Ovary (tissue), 9 donors: ENCODE data around the gene KMT2D. TPM values are rescaled to one million over a fixed set of nuclear protein-coding genes. Genes with fewer than 3 reads are reported as not detected.
A peak's percentile ranks its signal among the peaks of the same experiment; 100 is the strongest.
"Not testable (repeated sequence)": the region's sequence is repeated elsewhere in the genome, so short reads cannot be mapped to it uniquely, and the experiment has no call there.

Experiments used
- DNase-seq, 5 donors: peaks; one replicate each; pipeline ENCODE4 v3.0.0-alpha.2; 2019 to 2020
- H3K27ac ChIP-seq, 2 donors: fragments of 200-600 bp; one replicate each; pipeline versions ENCODE4 v1.5.1 to v1.8.0; 2019 to 2022
- H3K27me3 ChIP-seq: fragments of 200-600 bp; one replicate; pipeline ENCODE4 v1.8.0; 2022
- H3K36me3 ChIP-seq: fragments of 200-600 bp; sonication (generic); one replicate; pipeline ENCODE4 v1.5.1; 2019
- H3K4me1 ChIP-seq: one replicate; pipeline ENCODE4 v1.8.1; 2013; ENCODE audit warnings: mild to moderate bottlenecking, moderate library complexity; ENCODE audit not compliant: insufficient read depth
- H3K4me3 ChIP-seq: fragments of 200-600 bp; sonication (generic); one replicate; pipeline ENCODE4 v1.5.1; 2017
- H3K9me3 ChIP-seq, 2 donors: fragments of 200-600 bp in 1 of 2; sonication (generic) in 1 of 2; one replicate each; pipeline versions ENCODE4 v1.5.1 to v1.8.1; 2013 to 2019; ENCODE audit warnings: mild to moderate bottlenecking in 1 of 2, moderate library complexity in 1 of 2
- EP300 ChIP-seq: sonication (generic); formaldehyde crosslinking; IDR thresholded peaks from one replicate; pipeline ENCODE4 v1.6.1; 2017; ENCODE audit warnings: antibody characterized with exemption
- POLR2A ChIP-seq: fragments of 450-650 bp; IDR thresholded peaks from one replicate; pipeline ENCODE4 v1.6.1; 2017; ENCODE audit warnings: antibody characterized with exemption, mild to moderate bottlenecking, moderate library complexity
- WGBS, 3 donors: extraction: QIAGEN DNeasy Blood & Tissue Kit in 1 of 3; methylation state at CpG; one replicate each; pipeline versions ENCODE4 v1.1.5 to v1.1.7; 2013 to 2017; 5-methylcytosine and 5-hydroxymethylcytosine counted together
- intact Hi-C, 4 donors: fragments of 100-400 bp; cut with DNase I; formaldehyde crosslinking; loops; one replicate each; pipeline versions ENCODE4 v1.11.0 to v1.15.1; 2022 to 2023
- polyA plus RNA-seq, 2 donors: library from polyadenylated mRNA; stranded (reverse); fragments of 200-250 nt in 1 of 2; fragments of 350-450 nt in 1 of 2; fragmentation: Illumina TruSeq in 1 of 2; extraction: RNeasy Lipid Tissue Mini Kit (QIAGEN cat#74804) in 1 of 2; gene quantifications; one replicate each; pipeline ENCODE4 v1.2.3, GENCODE V29; 2013 to 2014
- total RNA-seq, 7 donors: library from RNA; depleted of rRNA in 2 of 7; stranded (reverse); fragments of >200 nt in 2 of 7; fragmentation: NEBNext Ultra II Directional in 3 of 7; extraction: Animal tissue kit (Norgen Biotek cat#: 25700) in 3 of 7; gene quantifications; one replicate each; pipeline versions ENCODE4 v1.1.0 to v1.2.4, GENCODE V29; 2016 to 2023
- TF ChIP-seq, protein P1 (sequence below), 3 donors: fragments of 450-650 bp in 2 of 3; fragments of 200-600 bp in 1 of 3; IDR thresholded peaks; one replicate each; pipeline versions ENCODE4 v1.5.1 to v1.8.0; 2016 to 2022; ENCODE audit warnings: antibody characterized with exemption in 3 of 3, mild to moderate bottlenecking in 1 of 3
- donor health status: DM: no; HTN: no; CAD: no; lungs with moderate emphysema.
- donor health status: DM: no; HTN: no; CAD: no.
- donor health status: Bipolar disorder and iron deficiency.
- donor health status: DM: yes; HTN: yes; CAD: no.
- donor health status: DM: no; HTN: no; CAD: no.
- donor health status: DM: yes; HTN: yes; CAD: no.

KMT2D gene
- total and polyA plus RNA-seq, 9 donors, result 28.3 to 97.0 (median 77.8) TPM

DNA sequence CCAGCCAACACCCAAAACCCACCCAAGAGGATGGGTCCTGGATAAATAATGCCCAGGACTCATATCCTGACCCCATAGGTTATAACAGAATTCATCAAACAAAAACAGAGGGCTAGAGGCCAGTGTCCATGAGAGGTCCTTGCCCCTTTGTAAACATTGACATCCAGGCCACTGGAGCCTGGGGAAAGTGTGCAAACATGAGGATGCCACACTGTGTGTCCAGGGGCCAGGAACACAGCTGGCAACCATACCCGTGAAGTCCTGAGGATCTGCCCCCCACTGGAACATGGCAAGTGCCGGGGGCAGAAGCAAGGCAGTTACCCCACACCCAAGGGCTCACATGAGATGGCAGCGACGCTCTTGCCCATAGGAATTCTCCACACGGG is 4.2 kb upstream of the KMT2D start:
- DNase-seq, result no peak

DNA sequence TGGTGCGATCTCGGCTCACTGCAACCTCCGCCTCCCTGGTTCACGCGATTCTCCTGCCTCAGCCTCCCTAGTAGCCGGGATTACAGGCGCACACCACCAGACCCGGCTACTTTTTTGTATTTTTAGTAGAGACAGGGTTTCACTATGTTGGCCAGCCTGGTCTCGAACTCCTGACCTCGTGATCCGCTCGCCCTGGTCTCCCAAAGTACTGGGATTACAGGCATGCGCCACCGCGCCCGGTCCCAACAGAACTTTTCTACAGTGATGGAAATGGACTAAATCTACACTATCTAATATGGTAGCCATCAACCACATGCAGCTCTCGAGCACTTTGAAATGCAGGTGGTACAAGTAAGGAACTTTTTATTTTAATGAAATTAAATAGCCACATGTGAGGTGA is 1.3 kb upstream of the KMT2D start:
- H3K9me3 ChIP-seq, H3K4me3 ChIP-seq, H3K36me3 ChIP-seq, DNase-seq, H3K27ac ChIP-seq, H3K27me3 ChIP-seq: not testable (repeated sequence)
- H3K4me1 ChIP-seq, result peaks cover 12% of the 10 kb centered on the region
- intact Hi-C loops, result loop anchor here in 1 of 4 donors (10.0 kb wide), 1 partner anchor 173 kb away; no protein-coding TSS in a partner anchor
- WGBS, 3 donors, result 85 to 88% (median 86%) methylated on average over 17 of the region's 17 CpGs

More for the DNA sequence above, 4.2 kb upstream of the KMT2D start:
- Histone ChIP-seq H3K36me3 (no peaks in the 10 kb centered on the region), H3K4me1 (peaks cover 2% of the 10 kb centered on the region), H3K27ac (no peak overlapping the region), H3K9me3 (no peaks in the 10 kb centered on the region), H3K27me3 (no peaks in the 10 kb centered on the region), H3K4me3 (no peak overlapping the region)
- intact Hi-C loops, result loop anchor here in 1 of 4 donors (10.0 kb wide), 1 partner anchor 170 kb away; no protein-coding TSS in a partner anchor
- TF ChIP-seq, protein P1, sequence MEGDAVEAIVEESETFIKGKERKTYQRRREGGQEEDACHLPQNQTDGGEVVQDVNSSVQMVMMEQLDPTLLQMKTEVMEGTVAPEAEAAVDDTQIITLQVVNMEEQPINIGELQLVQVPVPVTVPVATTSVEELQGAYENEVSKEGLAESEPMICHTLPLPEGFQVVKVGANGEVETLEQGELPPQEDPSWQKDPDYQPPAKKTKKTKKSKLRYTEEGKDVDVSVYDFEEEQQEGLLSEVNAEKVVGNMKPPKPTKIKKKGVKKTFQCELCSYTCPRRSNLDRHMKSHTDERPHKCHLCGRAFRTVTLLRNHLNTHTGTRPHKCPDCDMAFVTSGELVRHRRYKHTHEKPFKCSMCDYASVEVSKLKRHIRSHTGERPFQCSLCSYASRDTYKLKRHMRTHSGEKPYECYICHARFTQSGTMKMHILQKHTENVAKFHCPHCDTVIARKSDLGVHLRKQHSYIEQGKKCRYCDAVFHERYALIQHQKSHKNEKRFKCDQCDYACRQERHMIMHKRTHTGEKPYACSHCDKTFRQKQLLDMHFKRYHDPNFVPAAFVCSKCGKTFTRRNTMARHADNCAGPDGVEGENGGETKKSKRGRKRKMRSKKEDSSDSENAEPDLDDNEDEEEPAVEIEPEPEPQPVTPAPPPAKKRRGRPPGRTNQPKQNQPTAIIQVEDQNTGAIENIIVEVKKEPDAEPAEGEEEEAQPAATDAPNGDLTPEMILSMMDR (IDR thresholded peaks at IDR 0.05), result no peak
- TF ChIP-seq POLR2A, result no peak
- TF ChIP-seq EP300, result no peak
- 86 to 92% (median 92%) methylated on average over 5 of the region's 5 CpGs for WGBS, 3 donors

DNA sequence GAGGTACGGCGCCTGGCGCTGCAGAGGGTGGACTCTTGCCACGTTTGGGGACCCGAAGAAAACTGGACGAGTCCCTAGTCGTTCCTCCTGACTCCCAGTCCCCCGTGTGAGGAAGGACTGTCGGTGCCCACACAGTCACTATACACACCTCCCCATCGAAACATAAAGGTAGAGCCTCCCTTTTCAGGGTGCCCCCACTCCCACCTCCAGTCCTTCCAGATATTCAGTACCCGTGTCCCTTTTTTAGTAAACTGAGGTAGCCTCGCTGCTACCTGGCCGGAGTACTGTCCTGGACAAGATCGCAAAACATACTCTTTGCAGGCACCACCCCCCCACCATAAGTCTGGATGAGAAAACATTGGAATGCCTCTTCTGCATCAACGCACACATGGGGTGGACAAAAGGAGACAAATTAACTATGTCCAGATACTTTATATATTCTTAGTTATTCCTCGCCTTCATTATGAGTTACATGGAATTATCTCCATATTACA is 610 bp upstream of the KMT2D start:
- TF ChIP-seq EP300, result no peak
- TF ChIP-seq, protein P1 (IDR thresholded peaks at IDR 0.05), result no peak
- TF ChIP-seq POLR2A, result no peak
- intact Hi-C loops, result loop anchor here in 1 of 4 donors (10.0 kb wide), 1 partner anchor 174 kb away; no protein-coding TSS in a partner anchor
- DNase-seq, result no peak
- peak overlapping the region in 1 of 2 donors; percentile 90 for H3K27ac ChIP-seq
- peaks cover 14% of the 10 kb centered on the region for H3K4me1 ChIP-seq
- H3K9me3 ChIP-seq, result no peaks in the 10 kb centered on the region
- H3K4me3 ChIP-seq, result peak overlapping the region; percentile 91
- no peaks in the 10 kb centered on the region for H3K27me3 ChIP-seq
- no peaks in the 10 kb centered on the region for H3K36me3 ChIP-seq
- 4 to 5% (median 4%) methylated on average over 16 of the region's 16 CpGs for WGBS, 3 donors

DNA sequence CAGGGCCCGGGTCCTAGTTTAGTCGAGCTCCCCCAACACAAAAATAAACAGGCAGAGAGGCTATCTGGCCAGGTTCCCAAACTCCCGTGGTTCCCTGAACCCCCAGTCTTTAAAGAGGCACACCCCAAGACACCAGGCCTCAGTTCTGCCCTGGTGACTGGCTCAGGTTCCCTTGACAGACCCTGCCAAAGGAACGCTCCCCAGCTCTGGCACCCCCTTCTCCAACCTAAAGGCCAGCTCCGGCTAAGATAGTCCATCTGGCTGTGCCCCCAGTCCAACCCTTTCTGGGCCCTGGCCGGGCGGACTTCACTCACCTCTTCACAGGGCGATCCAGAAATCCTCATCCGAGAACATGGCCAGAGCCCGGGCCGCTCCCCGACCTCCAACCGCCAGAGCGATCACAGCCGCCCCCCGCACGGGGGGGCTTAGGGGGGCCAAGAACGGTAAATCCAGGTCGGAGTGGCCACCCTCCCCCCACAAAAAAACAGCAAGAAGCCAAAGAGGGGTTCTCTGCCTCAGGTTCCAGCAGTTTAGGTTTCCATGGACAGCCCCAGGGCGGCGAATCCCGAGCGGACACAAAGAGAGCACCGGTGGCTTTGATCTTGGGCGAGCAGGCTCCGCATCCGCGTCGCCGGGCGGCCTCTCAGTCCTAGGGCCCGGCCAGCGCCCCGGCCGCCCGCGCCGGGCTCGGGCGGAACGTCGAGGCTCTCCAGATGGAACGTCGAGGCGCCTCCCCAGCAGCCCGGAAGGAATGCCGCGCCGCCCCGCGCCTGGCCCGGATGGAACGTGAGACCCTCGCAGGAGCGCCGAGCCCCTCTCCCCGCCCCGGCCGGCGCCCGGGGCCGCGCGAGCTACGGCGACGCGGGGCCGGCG is 1.1 kb downstream of the KMT2D start:
- peak in 2 of 5 donors; percentile 37 to 60 for DNase-seq
- intact Hi-C loops, result loop anchor here in 1 of 4 donors (10.0 kb wide), 1 partner anchor 175 kb away; no protein-coding TSS in a partner anchor

More for the DNA sequence above, 1.1 kb downstream of the KMT2D start:
- peak overlapping the region; percentile 61 to 90 for H3K27ac ChIP-seq
- peak overlapping the region; percentile 91 for H3K4me3 ChIP-seq
- H3K9me3 ChIP-seq, result no peaks in the 10 kb centered on the region
- H3K4me1 ChIP-seq, result peaks cover 21% of the 10 kb centered on the region
- TF ChIP-seq POLR2A, result no peak
- TF ChIP-seq, protein P1 (IDR thresholded peaks at IDR 0.05), result no peak
- TF ChIP-seq EP300, result no peak
- no peaks in the 10 kb centered on the region for H3K36me3 ChIP-seq
- 0% methylated on average over 51 to 70 of the region's 70 CpGs for WGBS, 3 donors
- no peaks in the 10 kb centered on the region for H3K27me3 ChIP-seq
